IPS-18c (cell line): ENCODE data around the gene HMG20A.
"Not testable (repeated sequence)": the region's sequence is repeated elsewhere in the genome, so short reads cannot be mapped to it uniquely, and the experiment has no call there.

Experiments used
- H3K4me3 ChIP-seq: 2 replicates; pipeline ENCODE4 v1.7.0; 2013; ENCODE audit warnings: low read depth, mild to moderate bottlenecking, low read length, moderate library complexity; ENCODE audit not compliant: insufficient read depth
- H3K9me3 ChIP-seq: one replicate; pipeline ENCODE4 v1.6.1; 2013; ENCODE audit warnings: mild to moderate bottlenecking, low read length, moderate library complexity; ENCODE audit not compliant: control insufficient read depth, insufficient read depth

The HMG20A gene

GRCh38 chr15:77400258-77400657 is 20.4 kb upstream of the HMG20A start:
- Histone ChIP-seq H3K4me3 (no peak overlapping the region), H3K9me3 (no peaks in the 10 kb centered on the region)

DNA sequence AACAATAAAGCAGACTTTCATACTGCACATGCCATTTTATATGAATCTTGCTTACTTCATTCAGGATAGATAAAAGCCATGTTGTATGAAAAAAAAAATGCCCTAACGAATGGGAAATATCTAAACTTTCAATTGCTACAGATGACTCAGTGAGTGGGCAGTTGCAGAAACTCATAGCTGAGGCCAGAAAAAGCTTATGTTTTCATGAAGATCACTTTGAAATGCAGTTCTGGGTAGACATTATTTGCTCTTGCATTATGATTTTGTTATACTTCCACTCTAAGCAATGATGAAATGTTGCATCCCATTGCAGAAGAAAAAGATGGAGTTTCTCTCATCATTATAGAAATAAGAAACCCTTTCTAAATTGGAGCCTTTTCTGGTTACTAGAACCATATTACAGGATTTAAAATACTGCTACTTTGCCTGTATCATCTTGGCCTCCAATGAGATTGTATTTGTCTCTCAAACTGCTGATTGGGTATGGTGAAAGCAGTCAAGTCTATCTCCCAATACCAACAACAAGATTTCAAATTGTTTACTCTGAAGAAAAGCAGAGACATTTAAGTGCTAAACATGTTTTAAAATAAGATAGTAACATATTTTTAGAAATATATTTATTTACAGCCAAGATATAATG is 17.8 kb upstream of the HMG20A start:
- Histone ChIP-seq H3K9me3 (no peaks in the 10 kb centered on the region), H3K4me3 (no peak overlapping the region)

- not testable (repeated sequence) for H3K9me3 ChIP-seq, H3K4me3 ChIP-seq
Measured at GRCh38 chr15:77406173-77406759, 14.4 kb upstream of the HMG20A start.

GRCh38 chr15:77406846-77407245 is 13.8 kb upstream of the HMG20A start:
- Histone ChIP-seq H3K4me3 (no peak overlapping the region), H3K9me3 (no peaks in the 10 kb centered on the region)

DNA sequence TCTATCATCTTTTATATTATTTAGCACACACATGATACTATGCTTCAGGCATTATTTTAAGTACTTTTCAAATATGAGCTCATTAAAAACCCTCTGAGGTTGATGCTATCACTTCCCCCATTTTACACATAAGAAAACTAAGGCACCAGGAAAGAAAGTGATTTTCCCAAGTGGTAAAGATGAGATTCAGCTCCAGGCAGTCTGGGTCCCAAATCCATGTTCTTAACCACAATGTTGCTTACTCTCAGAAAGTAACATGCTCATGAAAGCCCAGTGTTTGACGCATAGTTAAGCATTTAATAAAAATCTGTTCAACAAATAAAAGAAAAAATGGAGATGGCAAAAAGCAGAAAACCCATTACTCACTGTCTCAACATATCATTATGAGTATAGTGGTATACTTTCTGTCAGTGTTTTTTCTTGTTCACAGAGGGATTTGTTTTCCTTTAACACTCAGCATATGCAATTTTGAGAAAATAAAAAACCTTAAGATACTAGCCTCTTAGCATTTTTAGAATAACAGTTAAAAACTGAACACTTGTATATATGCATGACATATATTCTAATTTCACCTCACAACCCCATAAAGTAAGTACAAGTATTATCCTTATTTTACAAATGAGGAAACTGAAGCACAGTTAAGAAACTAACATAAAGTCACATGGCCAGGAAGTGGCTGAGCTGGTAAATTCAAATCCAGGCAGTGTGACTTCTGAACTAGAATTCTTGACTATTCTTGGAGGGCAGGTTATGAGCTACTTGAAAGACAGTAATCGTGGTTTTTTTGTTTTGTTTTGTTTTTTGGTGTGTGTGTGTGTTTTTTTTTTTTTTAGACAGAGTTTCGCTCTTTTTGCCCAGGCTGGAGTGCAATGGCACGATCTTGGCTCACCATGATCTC is 11.2 kb upstream of the HMG20A start:
- Histone ChIP-seq H3K4me3 (no peak overlapping the region), H3K9me3 (no peaks in the 10 kb centered on the region)

DNA sequence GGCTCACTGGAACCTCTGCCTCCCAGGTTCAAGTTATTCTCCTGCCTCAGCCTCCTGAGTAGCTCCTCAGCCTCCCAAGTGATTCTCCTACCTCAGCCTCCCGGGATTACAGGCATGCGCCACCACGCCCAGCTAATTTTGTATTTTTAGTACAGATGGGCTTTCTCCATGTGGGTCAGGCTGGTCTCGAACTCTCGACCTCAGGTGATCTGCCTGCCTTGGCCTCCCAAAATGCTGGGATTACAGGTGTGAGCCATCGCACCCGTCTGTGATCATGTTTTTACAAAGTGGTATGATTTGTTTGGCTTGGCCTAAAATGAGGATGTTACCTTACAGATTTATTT is 10.6 kb upstream of the HMG20A start:
- not testable (repeated sequence) for H3K9me3 ChIP-seq, H3K4me3 ChIP-seq

GRCh38 chr15:77410701-77411618 is 9.7 kb upstream of the HMG20A start:
- Histone ChIP-seq H3K4me3 (no peak overlapping the region), H3K9me3 (no peaks in the 10 kb centered on the region)

- H3K4me3 ChIP-seq: no peak overlapping the region
- no peaks in the 10 kb centered on the region for H3K9me3 ChIP-seq
Measured at GRCh38 chr15:77411619-77411976, 9.1 kb upstream of the HMG20A start.

- Histone ChIP-seq H3K4me3 (no peak overlapping the region), H3K9me3 (no peaks in the 10 kb centered on the region)
Measured at GRCh38 chr15:77412972-77413698, 7.6 kb upstream of the HMG20A start.

GRCh38 chr15:77413699-77414349 is 6.9 kb upstream of the HMG20A start:
- no peak overlapping the region for H3K4me3 ChIP-seq
- no peaks in the 10 kb centered on the region for H3K9me3 ChIP-seq

DNA sequence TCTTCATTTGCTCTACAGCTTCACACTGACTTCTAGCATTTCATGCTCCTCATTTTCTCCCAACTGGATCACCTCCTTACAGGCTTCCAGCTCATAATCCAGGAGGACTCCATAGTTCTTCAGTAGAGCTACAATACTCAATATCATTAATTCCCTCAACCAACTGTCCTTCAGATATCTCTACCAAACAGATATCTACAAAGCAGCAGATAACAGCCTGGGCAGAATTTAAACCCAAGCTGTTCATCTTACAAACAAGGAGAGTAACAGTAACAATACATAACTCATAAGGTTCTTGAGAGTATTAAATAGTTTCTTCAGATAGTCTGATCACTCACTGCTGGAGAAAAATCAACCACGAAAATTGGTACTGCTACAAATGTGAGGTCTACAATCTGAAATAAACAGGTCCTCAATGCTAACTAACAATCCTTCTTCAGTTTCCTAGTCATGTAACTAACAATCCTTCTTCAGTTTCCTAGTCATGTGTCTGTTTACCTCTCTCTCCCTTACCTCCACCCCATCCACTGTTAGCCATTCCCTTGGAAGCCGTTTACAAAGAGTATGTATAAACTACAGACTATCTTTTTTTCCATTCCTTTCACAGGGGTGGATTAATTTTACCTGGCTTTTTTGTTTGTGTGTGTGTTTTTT is 5.8 kb upstream of the HMG20A start:
- no peaks in the 10 kb centered on the region for H3K9me3 ChIP-seq
- no peak overlapping the region for H3K4me3 ChIP-seq

DNA sequence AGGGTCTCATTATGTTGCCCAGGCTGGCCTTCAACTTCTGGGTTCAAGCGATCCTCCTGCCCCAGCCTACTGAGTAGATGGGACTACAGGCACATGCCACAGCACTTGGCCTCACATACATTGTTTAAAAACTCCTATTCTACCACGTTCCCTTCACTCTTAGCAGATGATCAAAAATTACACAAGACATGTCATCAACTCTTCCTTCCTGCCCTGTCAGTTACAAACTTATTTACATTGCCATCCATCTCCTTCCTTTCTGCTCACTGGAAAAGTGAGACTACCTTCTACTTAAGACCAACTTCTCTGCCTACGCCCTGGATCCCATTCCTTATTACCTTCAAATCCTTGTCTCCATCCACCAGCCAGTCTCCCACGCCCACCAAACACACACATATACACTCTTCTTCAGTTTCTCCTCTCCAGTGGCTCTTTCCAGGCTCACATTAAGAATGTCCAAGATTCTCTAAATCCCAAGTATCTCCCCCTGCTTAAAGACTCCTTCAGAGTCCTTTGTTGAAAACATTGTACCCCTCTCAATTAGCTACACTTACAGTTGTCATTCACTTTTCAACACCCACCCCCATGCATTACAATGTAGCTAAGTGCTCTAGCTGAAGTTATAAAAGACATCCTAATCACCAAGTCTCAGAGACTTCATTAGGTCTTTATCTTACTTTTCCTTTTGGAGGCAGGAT is 5.1 kb upstream of the HMG20A start:
- H3K9me3 ChIP-seq: no peaks in the 10 kb centered on the region
- H3K4me3 ChIP-seq: no peak overlapping the region

DNA sequence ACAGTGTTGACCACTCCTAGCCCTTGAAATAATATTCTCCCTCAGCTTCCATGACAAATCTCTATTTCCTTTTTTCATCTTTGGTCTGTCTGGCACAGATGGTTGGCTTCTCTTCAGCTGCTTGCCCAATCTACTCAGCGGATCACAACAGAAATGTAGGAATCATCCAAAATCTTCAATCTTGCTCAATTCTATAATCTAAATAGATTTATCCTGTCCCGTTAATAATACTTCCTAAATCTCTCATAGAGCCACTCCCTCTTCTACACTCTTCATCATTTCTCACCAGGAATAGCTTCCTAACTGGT is 4.6 kb upstream of the HMG20A start:
- Histone ChIP-seq H3K4me3 (no peak overlapping the region), H3K9me3 (no peaks in the 10 kb centered on the region)

DNA sequence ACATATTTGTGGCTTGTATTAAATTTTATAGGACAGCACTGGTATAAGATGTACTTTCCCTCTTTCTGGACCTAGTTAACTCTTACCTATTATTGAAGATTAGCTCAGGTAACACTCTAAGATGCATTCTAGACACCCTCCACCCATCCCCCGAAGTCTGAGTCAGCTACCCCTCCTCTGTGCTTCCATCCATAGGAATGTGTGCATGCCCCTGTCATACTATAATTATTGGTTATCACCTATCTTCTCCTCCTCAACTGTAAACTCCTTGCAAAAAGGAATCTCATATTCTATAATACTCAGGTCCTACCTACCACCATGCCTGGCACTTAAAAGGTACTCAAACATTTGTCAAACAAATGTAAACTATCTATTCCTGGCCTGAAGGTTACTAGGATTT is 3.7 kb upstream of the HMG20A start:
- no peaks in the 10 kb centered on the region for H3K9me3 ChIP-seq
- H3K4me3 ChIP-seq: no peak overlapping the region

GRCh38 chr15:77417602-77418001 is 3.1 kb upstream of the HMG20A start:
- Histone ChIP-seq H3K4me3 (no peak overlapping the region), H3K9me3 (no peaks in the 10 kb centered on the region)
